Smooth muscle cell (in vitro differentiated cells): ENCODE data around the gene CEMIP2. TPM values are rescaled to one million over a fixed set of nuclear protein-coding genes. Genes with fewer than 3 reads are reported as not detected.
A peak's percentile ranks its signal among the peaks of the same experiment; 100 is the strongest.

ENCODE experiments used
- DNase-seq: peaks from one replicate; lab custom pipeline; 2025; ENCODE audit not compliant: unreplicated experiment; lab: John Stamatoyannopoulos, UW
- H2AFZ ChIP-seq: fragments of 200-600 bp; sonication (generic); 2 replicates; pipeline ENCODE4 v1.6.0; 2016; ENCODE audit warnings: antibody characterized with exemption, low read depth, mild to moderate bottlenecking
- H3F3A ChIP-seq: fragments of 200-600 bp; sonication (generic); 2 replicates; pipeline ENCODE4 v1.6.0; 2017; ENCODE audit warnings: antibody characterized with exemption, low read depth
- H3K27ac ChIP-seq: fragments of 200-600 bp; sonication (generic); 2 replicates; pipeline ENCODE4 v1.5.1; 2016; ENCODE audit warnings: low read depth, mild to moderate bottlenecking
- H3K27me3 ChIP-seq: fragments of 200-600 bp; sonication (generic); 2 replicates; pipeline ENCODE4 v1.6.1; 2016; ENCODE audit warnings: low read depth, mild to moderate bottlenecking
- H3K36me3 ChIP-seq: fragments of 200-600 bp; sonication (generic); 2 replicates; pipeline ENCODE4 v1.5.1; 2016; ENCODE audit warnings: low read depth
- H3K4me1 ChIP-seq: fragments of 200-600 bp; sonication (generic); 2 replicates; pipeline ENCODE4 v1.5.1; 2016; ENCODE audit warnings: low read depth
- H3K4me2 ChIP-seq: fragments of 200-600 bp; sonication (generic); 2 replicates; pipeline ENCODE4 v1.6.0; 2016; ENCODE audit warnings: mild to moderate bottlenecking
- H3K4me3 ChIP-seq: fragments of 200-600 bp; sonication (generic); 2 replicates; pipeline ENCODE4 v1.5.1; 2016; ENCODE audit warnings: mild to moderate bottlenecking
- H3K79me2 ChIP-seq: fragments of 200-600 bp; sonication (generic); 2 replicates; pipeline ENCODE4 v1.6.0; 2016; ENCODE audit warnings: low read depth, mild to moderate bottlenecking
- H3K9ac ChIP-seq: fragments of 200-600 bp; sonication (generic); 2 replicates; pipeline ENCODE4 v1.6.0; 2016; ENCODE audit warnings: low read depth
- H3K9me3 ChIP-seq: fragments of 200-600 bp; sonication (generic); replicated peaks from 2 replicates; pipeline ENCODE4 v1.5.1; 2016; ENCODE audit warnings: low read depth
- H4K20me1 ChIP-seq: fragments of 200-600 bp; sonication (generic); 2 replicates; pipeline ENCODE4 v1.6.0; 2016; ENCODE audit warnings: low read depth
- WGBS: methylation state at CpG from one replicate; pipeline ENCODE4 v1.1.7; 2016; ENCODE audit warnings: low lambda C conversion rate; 5-methylcytosine and 5-hydroxymethylcytosine counted together
- polyA plus RNA-seq: library from polyadenylated mRNA; unstranded; fragments of >200 nt; fragmentation: Nextera tagmentation; extraction: Ambion mirVana; gene quantifications from 2 replicates; pipeline ENCODE4 v1.2.1, GENCODE V29; 2016
- total RNA-seq: library from RNA; depleted of rRNA; stranded (reverse); fragments of >200 nt; gene quantifications from 2 replicates; pipeline ENCODE4 v1.2.3, GENCODE V29; 2014
- TF ChIP-seq, protein P1 (sequence below): fragments of 200-600 bp; sonication (generic); IDR thresholded peaks from 2 replicates; pipeline ENCODE4 v1.5.1; 2017; ENCODE audit warnings: borderline replicate concordance, mild to moderate bottlenecking, antibody characterized with exemption; ENCODE audit not compliant: insufficient read depth, poor library complexity, severe bottlenecking

CEMIP2 gene
- total and polyA plus RNA-seq, 2 experiments from 2014 or later = 46.1 to 103 TPM

DNA sequence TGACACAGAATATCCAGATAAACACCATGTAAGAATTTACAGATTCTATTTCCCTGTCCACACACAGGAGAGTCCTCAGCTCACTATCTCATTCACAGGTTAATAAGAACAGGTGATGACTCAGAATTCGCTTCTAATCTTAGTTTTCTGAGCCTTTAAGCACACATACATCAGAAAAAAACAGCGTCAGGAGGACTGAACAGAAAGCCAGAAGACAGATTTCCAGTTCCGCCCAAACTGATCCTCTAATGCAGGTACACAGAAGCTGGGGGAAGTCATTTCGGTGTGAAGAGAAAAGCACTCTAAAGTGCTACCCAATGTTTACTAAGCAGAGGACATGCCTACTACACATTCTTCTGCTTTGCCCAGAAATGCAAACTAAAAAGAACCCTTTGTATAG lies 1.6 kb downstream of the CEMIP2 start:
- no peak for DNase-seq
- Histone ChIP-seq H3K79me2 (peaks cover 65% of the 10 kb centered on the region), H3K4me2 (peak overlapping the region; percentile 95), H3K4me1 (peaks cover 46% of the 10 kb centered on the region), H4K20me1 (peaks cover 62% of the 10 kb centered on the region), H3K27me3 (no peaks in the 10 kb centered on the region), H3K36me3 (no peaks in the 10 kb centered on the region), H3K27ac (peak overlapping the region; percentile 98), H3K4me3 (peak overlapping the region; percentile 98), H3K9me3 (no peaks in the 10 kb centered on the region), H3K9ac (peak overlapping the region; percentile 98), H2AFZ (no peak overlapping the region), H3F3A (peaks cover 16% of the 10 kb centered on the region)
- WGBS = 20% methylated on average over 4 of the region's 4 CpGs
- TF ChIP-seq, protein P1, sequence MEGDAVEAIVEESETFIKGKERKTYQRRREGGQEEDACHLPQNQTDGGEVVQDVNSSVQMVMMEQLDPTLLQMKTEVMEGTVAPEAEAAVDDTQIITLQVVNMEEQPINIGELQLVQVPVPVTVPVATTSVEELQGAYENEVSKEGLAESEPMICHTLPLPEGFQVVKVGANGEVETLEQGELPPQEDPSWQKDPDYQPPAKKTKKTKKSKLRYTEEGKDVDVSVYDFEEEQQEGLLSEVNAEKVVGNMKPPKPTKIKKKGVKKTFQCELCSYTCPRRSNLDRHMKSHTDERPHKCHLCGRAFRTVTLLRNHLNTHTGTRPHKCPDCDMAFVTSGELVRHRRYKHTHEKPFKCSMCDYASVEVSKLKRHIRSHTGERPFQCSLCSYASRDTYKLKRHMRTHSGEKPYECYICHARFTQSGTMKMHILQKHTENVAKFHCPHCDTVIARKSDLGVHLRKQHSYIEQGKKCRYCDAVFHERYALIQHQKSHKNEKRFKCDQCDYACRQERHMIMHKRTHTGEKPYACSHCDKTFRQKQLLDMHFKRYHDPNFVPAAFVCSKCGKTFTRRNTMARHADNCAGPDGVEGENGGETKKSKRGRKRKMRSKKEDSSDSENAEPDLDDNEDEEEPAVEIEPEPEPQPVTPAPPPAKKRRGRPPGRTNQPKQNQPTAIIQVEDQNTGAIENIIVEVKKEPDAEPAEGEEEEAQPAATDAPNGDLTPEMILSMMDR = no peak

DNA sequence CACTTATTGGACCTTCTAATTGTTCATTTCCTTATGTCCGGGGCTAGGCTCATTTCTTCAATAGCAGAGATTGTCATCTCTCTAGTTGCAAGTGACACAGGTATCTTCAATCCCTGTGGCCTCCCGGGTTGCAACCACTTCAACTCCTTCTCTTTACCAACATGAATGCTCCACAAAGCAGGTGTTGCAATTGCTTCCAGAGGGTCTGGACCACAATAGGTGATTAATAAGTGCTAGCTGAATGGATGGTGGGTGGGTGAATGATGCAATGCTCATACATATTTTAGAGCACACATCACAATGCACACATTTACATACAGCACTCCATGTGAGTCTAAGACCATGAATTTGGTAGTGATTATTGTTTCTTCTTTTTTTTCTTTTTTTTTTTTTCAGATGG lies 2.6 kb downstream of the CEMIP2 start:
- Histone ChIP-seq H3K79me2 (peaks cover 74% of the 10 kb centered on the region), H3K4me1 (peaks cover 56% of the 10 kb centered on the region), H4K20me1 (peaks cover 72% of the 10 kb centered on the region), H3K27ac (peak overlapping the region; percentile 98), H3F3A (peaks cover 16% of the 10 kb centered on the region), H3K9ac (peak overlapping the region; percentile 98), H3K4me3 (peak overlapping the region; percentile 98), H3K27me3 (no peaks in the 10 kb centered on the region), H3K36me3 (no peaks in the 10 kb centered on the region), H3K4me2 (peak overlapping the region; percentile 95), H3K9me3 (no peaks in the 10 kb centered on the region), H2AFZ (no peak overlapping the region)
- no peak for DNase-seq
- TF ChIP-seq, protein P1 = no peak
- WGBS = 63% methylated on average over 2 of the region's 2 CpGs

DNA sequence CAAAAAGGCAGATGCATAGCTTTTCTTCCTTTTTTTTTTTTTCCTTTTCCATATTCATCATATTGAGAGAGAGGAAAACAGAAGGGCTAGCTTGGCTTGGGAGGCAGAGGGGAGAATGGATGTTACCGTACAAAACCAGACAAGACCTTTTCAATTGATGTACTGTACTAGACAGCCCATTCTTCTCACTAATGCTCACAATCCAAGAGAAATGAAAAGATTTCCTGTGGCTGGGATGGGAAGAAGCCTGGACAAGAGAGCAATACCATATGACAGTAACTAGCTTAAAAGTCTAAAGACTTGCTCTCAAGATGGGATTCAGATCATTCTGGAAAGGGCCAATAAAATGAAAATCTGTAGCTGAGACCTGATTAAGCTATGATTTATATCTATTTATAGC lies 3.4 kb downstream of the CEMIP2 start:
- Histone ChIP-seq H3K9ac (peak overlapping the region; percentile 45), H3K27me3 (no peaks in the 10 kb centered on the region), H4K20me1 (peaks cover 80% of the 10 kb centered on the region), H3K4me2 (peak overlapping the region; percentile 95), H3K27ac (peak overlapping the region; percentile 98), H3K36me3 (no peaks in the 10 kb centered on the region), H3K79me2 (peaks cover 82% of the 10 kb centered on the region), H3K4me1 (peaks cover 64% of the 10 kb centered on the region), H3K9me3 (no peaks in the 10 kb centered on the region), H3K4me3 (peak overlapping the region; percentile 98), H3F3A (peaks cover 12% of the 10 kb centered on the region), H2AFZ (no peak overlapping the region)
- TF ChIP-seq, protein P1 = no peak
- 5% methylated on average over 1 of the region's 1 CpG for WGBS
- no peak for DNase-seq

DNA sequence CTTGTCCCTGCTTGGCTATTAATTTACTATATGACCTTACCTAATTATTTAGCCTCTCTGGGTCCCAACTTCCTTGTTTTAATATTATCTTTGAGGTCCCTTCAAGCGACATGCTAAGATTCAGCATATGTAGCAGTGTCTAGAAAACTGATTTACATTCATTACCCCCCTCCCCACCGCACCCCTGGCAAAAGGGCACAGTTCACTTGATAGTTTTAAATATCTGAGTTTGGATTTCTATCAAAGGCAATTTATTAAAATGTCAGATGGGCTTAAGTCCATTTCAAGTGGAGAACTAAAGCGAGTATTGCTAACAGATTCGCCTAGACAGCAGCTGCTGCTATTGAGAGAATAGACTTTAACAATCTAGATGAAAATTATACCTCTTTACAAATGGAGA lies 3.9 kb downstream of the CEMIP2 start:
- TF ChIP-seq, protein P1 = no peak
- Histone ChIP-seq H3K4me3 (peak overlapping the region; percentile 98), H4K20me1 (peaks cover 84% of the 10 kb centered on the region), H3F3A (peaks cover 12% of the 10 kb centered on the region), H3K27me3 (no peaks in the 10 kb centered on the region), H3K4me1 (peaks cover 67% of the 10 kb centered on the region), H3K79me2 (peaks cover 87% of the 10 kb centered on the region), H3K36me3 (no peaks in the 10 kb centered on the region), H3K9ac (peak overlapping the region; percentile 45), H2AFZ (no peak overlapping the region), H3K27ac (peak overlapping the region; percentile 98), H3K4me2 (peak overlapping the region; percentile 95), H3K9me3 (no peaks in the 10 kb centered on the region)
- no peak for DNase-seq
- 61% methylated on average over 4 of the region's 4 CpGs for WGBS
